Renal pelvis (tissue), 4 donors: Measurements from ENCODE around the gene ZBTB46. TPM values are rescaled to one million over a fixed set of nuclear protein-coding genes. Genes with fewer than 3 reads are reported as not detected.
"Not testable (repeated sequence)": the region's sequence is repeated elsewhere in the genome, so short reads cannot be mapped to it uniquely, and the experiment has no call there.

Source experiments
- DNase-seq: peaks from one replicate; pipeline ENCODE4 v3.0.0-alpha.2; 2013
- polyA plus RNA-seq, 3 donors: library from polyadenylated mRNA; unstranded; fragments of 120-200 nt; gene quantifications; one replicate each; pipeline ENCODE4 v1.2.1, GENCODE V29; 2013; ENCODE audit not compliant: insufficient read length in 3 of 3

Gene ZBTB46
- polyA plus RNA-seq, 3 donors, result 16.8 to 23.5 (median 19.5) TPM

GRCh38 chr20:63861981-63862901 lies 31.2 kb upstream of the ZBTB46 start:
- no peak for DNase-seq

- DNase-seq, result no peak
Observed at GRCh38 chr20:63861365-63861934, 30.4 kb upstream of the ZBTB46 start, which contains the start of gene ABHD16B. ABHD16B (plus strand) TSS chr20:63861498; CDS start chr20:63861541, 43 bp downstream.

DNA sequence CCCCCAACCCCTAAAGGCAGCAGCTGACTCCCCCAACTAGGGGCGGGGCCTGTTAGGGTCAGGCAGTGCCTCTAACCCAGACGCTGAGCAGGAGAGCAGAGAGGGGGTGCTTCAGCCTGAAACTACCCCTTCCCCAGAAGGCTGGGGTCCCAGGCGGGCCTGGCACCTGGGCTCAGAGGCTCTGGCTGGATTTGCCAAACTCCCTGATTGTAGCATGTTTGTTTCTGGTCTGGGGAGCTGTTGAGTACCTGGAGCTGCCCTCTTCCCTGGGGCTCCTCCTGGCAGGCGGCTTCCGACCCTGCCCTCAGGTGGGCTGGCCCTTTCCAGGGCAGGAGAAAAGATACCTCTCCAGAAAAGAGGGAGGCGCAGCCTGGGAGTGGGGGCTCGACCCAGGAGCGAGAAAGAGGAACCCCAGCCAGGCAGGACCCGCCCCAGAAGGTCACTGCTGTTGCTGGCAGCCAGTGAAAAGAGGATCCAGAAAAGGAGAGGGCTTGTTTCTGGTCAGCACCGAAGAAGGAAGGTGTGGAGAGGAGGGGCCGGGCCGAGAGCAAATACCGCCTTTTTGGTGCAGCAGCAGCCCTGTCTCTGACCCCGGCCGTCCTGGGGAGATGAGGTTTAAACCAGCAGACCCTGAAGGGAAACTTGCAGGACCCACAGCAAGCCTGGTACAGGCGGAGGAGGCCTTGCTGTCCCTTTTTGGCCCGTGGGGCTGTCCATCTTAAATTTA lies 29.4 kb upstream of the ZBTB46 start:
- no peak for DNase-seq

DNA sequence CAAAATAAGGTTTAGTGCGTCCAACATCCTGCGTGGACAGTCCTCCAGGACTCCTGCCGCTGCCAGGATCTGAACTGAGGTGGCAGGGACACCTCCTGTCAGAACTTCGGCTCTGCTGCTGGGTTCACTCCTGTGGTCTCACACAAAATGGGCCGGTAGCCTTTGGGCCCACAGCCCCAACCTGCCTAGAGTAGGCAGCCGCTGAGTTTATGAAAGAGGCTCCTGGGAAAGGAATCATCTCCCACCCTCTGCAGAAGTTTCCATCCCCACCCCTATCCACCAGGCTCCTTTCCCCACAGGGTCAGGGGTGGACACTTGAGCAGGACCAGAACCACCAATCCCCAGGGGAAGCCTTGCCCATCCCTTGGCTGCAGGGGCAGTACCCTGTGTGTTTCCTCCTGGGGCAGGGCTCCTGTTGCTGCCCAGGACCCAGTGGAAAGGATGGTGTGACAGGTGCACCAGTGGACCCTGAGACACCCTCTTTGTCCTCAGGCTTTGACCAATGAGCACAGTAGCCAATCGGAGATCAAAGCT lies 28.2 kb upstream of the ZBTB46 start:
- no peak for DNase-seq

DNA sequence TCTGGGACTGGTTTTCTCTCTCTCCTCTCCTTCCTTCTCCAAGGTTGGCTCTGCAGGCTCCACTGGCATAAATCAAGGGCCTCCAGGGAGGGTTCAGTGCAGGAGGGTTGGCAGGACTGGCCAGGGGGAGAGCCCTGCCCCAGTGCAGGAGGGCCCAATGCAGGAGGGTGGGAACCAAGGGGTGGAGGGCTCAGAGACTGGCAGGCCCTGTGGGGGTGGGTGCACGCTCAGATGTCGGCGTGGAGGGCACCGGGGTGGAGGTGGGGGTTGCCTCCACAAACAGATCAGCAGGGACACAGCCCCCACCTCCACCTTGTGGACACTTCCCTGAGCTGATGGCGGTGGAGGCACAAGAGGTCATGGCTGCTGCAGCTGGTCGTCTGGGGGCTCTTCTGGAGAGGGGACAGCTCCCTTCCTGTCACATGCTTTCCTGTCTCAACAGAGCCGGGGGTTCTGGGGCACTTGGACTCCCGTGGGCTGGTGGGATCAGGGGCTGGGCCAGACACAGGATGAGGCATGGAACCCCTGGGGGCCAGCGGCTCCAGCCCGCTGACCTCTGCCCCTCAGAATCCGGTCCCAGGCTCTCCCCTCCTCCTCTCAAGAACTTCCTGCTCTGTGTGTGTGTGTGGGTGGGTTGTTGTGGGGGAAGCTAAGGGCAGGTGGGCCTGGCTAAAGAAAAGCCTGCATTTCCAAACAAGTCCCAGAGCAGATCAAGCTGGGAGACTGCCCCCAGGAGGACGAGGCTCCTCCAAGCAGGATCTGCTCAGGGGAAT lies 27.5 kb upstream of the ZBTB46 start:
- DNase-seq, result peak; percentile 88

DNA sequence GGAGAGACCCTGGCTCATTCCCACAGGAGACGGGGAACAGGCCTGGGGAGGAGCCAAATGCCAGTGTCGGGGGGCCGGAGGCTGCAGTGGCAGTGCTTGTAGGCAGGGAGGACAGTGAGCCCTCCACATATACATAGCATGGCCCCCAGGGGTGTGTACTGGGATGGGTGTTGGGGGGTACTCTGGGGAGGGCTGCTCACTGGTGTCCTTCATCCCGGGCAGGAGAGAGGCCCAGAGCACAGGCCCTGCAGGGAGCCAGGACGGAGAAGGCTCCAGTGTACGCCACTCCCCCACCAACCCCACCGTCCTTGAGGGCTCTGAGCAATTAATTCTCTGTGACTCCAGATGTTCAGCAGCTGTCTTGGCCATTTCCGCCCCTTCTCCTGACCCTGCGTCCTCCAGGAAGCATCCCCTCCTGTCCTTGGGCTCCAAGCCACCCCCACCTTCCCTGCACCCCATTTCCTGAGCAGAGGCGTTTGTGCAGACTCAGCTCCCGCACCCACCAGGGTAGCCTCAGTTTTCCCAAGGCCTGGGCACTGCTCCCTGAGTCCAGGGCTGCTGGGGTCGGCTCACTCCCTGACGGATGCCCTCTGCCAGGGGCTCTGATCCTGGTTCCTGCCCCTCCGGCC lies 26.8 kb upstream of the ZBTB46 start:
- DNase-seq, result peak; percentile 73

DNA sequence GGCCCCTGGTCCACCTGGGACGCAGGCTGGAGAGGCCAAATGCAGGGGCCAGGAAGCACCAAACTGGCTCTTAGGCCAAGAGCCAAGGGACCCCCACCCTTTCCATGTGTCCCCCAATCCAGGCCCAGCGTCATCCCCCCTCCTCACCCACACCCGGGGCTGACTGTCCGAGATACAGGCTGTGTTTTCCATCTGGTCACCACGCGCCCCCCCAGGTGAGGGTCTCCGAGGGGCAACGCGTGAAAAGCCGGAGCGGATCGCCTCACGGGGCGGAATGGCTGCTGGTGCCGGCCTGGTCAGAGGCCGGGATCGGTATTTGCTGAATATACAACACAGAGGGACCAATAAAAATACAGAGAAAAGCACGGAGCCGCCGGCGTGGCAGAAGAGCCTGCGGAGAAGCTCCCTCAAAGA lies 25.0 kb upstream of the ZBTB46 start:
- DNase-seq, result no peak

DNA sequence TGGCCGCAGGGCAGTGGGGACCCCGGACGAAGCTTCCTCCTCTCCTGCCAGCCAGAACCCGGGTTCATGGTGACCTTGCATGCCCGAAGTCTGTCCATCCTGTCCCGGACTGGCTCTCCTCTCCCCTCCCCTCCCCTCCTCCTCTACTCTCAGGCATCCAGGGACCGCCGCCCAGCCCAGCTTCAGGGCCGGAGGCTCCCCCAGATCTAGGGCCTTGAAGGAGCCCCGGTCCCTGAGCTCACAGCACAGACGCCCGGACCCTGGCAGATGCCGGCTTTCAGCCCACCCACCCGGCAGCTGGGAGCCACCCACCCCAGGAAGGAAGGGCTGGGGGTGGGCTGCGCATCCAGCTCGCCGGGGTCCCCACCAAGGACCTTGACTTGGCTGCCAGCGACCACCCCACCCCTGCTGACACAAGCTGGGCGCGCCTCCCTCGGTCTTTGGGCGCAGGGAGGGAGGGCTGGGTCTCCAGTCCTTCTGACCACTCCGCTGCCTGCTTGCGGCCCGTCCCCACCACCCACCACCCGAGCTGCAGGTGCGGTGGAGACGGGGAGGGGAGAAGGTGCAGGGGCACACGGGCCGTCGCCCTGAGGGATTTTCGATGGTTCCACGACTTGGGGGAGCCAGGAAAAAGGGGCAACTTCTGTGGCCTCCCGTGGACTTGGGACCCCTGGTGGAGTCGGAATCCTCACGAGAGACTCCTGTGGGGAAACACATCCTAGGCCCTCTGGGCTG lies 24.5 kb upstream of the ZBTB46 start:
- no peak for DNase-seq

DNA sequence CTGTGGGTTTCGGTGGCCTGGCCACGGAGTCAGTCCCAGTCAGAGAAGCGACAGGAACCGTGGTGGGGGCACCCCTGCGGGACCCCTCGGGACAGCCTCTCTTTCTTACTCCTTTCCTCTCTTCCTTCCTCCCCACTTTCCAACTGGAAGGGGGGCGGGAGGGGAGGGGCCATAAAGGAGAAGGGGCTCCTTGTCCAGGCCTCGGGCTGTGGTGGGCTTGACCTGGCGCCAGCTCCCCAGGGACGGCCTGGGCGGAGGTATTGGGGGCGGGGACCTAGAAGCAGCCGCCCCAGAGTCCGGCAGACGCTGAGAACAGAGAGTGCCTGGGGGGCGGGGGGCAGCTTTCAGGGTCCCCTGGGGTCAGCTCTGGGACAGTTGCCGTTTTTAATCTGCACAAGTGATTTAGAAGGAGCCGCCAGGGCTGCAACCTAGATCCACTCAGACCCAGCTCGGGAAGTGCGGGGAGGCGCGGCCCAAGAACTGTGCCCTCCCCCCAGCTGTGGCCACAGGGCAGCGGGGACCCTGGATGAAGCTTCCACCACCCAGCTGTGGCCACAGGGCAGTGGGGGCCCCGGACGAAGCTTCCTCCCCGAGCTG lies 23.8 kb upstream of the ZBTB46 start:
- DNase-seq, result no peak

GRCh38 chr20:63854069-63854765 lies 23.2 kb upstream of the ZBTB46 start:
- DNase-seq, result no peak

GRCh38 chr20:63853733-63854068 lies 22.6 kb upstream of the ZBTB46 start:
- DNase-seq, result not testable (repeated sequence)

DNA sequence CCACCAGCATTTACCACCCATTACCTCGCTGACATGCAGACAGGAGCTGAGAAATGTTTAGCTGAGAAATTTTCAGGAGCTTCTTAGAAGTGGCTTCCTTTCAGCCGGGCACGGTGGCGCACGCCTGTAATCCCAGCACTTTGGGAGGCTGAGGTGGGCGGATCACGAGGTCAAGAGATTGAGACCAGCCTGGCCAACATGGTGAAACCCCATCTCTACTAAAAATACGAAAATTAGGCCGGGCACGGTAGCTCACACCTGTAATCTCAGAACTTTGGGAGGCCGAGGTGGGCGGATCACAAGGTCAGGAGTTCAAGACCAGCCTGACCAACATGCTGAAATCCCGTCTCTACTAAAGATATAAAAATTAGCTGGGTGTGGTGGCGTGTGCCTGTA lies 20.5 kb upstream of the ZBTB46 start:
- not testable (repeated sequence) for DNase-seq

- no peak for DNase-seq
Observed at GRCh38 chr20:63850689-63851547, 19.9 kb upstream of the ZBTB46 start.

GRCh38 chr20:63848003-63848911 lies 17.2 kb upstream of the ZBTB46 start:
- DNase-seq, result no peak

- no peak for DNase-seq
Observed at GRCh38 chr20:63847237-63848002, 16.4 kb upstream of the ZBTB46 start.

- no peak for DNase-seq
Observed at GRCh38 chr20:63846888-63847236, 15.8 kb upstream of the ZBTB46 start.
